ENCODE results near the gene EML2.

DNA sequence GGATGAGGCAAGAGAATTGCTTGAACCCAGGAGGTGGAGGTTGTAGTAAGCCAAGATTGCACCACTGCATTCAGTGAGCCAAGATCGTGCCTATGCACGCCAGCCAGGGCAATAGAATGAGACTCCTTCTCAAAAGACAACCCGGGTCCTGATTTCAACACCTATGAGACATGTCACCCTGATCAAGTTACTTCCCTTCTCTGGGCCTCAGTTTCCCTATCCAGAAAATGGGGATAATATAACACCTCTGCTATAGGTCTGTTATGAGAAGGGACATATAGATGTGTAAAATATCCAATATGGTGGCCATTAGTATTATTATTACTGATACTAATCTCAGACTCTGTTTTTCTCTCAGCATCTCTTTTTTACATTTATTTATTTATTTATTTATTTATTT is 15.9 kb upstream of the EML2 start:
- TF ChIP-seq ZNF76 (tag by site-specific recombination; IDR thresholded peaks at IDR 0.05; ENCODE audit: borderline replicate concordance, low read depth) (no peak), MEIS1 (CRISPR knock-in tag; IDR thresholded peaks at IDR 0.05; ENCODE audit: borderline replicate concordance) (no peak), ZNF292 (tag by site-specific recombination; IDR thresholded peaks at IDR 0.05; ENCODE audit: borderline replicate concordance, low read depth) (no peak)
- TF ChIP-seq, protein P1, sequence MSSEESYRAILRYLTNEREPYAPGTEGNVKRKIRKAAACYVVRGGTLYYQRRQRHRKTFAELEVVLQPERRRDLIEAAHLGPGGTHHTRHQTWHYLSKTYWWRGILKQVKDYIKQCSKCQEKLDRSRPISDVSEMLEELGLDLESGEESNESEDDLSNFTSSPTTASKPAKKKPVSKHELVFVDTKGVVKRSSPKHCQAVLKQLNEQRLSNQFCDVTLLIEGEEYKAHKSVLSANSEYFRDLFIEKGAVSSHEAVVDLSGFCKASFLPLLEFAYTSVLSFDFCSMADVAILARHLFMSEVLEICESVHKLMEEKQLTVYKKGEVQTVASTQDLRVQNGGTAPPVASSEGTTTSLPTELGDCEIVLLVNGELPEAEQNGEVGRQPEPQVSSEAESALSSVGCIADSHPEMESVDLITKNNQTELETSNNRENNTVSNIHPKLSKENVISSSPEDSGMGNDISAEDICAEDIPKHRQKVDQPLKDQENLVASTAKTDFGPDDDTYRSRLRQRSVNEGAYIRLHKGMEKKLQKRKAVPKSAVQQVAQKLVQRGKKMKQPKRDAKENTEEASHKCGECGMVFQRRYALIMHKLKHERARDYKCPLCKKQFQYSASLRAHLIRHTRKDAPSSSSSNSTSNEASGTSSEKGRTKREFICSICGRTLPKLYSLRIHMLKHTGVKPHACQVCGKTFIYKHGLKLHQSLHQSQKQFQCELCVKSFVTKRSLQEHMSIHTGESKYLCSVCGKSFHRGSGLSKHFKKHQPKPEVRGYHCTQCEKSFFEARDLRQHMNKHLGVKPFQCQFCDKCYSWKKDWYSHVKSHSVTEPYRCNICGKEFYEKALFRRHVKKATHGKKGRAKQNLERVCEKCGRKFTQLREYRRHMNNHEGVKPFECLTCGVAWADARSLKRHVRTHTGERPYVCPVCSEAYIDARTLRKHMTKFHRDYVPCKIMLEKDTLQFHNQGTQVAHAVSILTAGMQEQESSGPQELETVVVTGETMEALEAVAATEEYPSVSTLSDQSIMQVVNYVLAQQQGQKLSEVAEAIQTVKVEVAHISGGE (tag by site-specific recombination; conservative IDR thresholded peaks at IDR 0.05; ENCODE audit: low read depth) = no peak
- TF ChIP-seq, protein P2, sequence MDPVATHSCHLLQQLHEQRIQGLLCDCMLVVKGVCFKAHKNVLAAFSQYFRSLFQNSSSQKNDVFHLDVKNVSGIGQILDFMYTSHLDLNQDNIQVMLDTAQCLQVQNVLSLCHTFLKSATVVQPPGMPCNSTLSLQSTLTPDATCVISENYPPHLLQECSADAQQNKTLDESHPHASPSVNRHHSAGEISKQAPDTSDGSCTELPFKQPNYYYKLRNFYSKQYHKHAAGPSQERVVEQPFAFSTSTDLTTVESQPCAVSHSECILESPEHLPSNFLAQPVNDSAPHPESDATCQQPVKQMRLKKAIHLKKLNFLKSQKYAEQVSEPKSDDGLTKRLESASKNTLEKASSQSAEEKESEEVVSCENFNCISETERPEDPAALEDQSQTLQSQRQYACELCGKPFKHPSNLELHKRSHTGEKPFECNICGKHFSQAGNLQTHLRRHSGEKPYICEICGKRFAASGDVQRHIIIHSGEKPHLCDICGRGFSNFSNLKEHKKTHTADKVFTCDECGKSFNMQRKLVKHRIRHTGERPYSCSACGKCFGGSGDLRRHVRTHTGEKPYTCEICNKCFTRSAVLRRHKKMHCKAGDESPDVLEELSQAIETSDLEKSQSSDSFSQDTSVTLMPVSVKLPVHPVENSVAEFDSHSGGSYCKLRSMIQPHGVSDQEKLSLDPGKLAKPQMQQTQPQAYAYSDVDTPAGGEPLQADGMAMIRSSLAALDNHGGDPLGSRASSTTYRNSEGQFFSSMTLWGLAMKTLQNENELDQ (tag by site-specific recombination; IDR thresholded peaks at IDR 0.05; ENCODE audit: low read depth) = no peak
- TF ChIP-seq, protein P3, sequence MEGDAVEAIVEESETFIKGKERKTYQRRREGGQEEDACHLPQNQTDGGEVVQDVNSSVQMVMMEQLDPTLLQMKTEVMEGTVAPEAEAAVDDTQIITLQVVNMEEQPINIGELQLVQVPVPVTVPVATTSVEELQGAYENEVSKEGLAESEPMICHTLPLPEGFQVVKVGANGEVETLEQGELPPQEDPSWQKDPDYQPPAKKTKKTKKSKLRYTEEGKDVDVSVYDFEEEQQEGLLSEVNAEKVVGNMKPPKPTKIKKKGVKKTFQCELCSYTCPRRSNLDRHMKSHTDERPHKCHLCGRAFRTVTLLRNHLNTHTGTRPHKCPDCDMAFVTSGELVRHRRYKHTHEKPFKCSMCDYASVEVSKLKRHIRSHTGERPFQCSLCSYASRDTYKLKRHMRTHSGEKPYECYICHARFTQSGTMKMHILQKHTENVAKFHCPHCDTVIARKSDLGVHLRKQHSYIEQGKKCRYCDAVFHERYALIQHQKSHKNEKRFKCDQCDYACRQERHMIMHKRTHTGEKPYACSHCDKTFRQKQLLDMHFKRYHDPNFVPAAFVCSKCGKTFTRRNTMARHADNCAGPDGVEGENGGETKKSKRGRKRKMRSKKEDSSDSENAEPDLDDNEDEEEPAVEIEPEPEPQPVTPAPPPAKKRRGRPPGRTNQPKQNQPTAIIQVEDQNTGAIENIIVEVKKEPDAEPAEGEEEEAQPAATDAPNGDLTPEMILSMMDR (tag by site-specific recombination; IDR thresholded peaks at IDR 0.05) = no peak
